Measurements from ENCODE around the gene SNRPB2. TPM values are rescaled to one million over a fixed set of nuclear protein-coding genes. Genes with fewer than 3 reads are reported as not detected.

The SNRPB2 gene
- total RNA-seq, 1 experiment from 2014 or later = 93.2 TPM

GRCh38 chr20:16777126-16777525 is 47.3 kb downstream of the SNRPB2 start:
- H3K4me1 Mint-ChIP-seq (ENCODE audit: low read depth, unreplicated experiment) = no peaks in the 10 kb centered on the region
- no peaks in the 10 kb centered on the region for H3K9me3 Mint-ChIP-seq (ENCODE audit: unreplicated experiment)
- H3K27ac Mint-ChIP-seq (ENCODE audit: unreplicated experiment) = no peak overlapping the region
- peaks cover 10% of the 10 kb centered on the region for H3K27me3 Mint-ChIP-seq (ENCODE audit: insufficient read depth, unreplicated experiment)
- Histone ChIP-seq H3K4me1 (no peaks in the 10 kb centered on the region), H3K27me3 (replicated peaks; ENCODE audit: control insufficient read depth, insufficient read depth, low read length) (no peaks in the 10 kb centered on the region; the same call in 1 of the 2 replicates), H3K36me3 (ENCODE audit: control insufficient read depth, insufficient read depth, low read length) (no peaks in the 10 kb centered on the region), H3K9me3 (peaks cover 4% of the 10 kb centered on the region; the same call in 1 of the 2 replicates), H3K4me3 (ENCODE audit: low read depth, low read length) (no peak overlapping the region)
- POLR2A ChIA-PET = no interaction called here
- CTCF ChIA-PET = no interaction called here
- H3K4me3 Mint-ChIP-seq (ENCODE audit: unreplicated experiment) = no peak overlapping the region
- TF ChIP-seq CTCF (IDR thresholded peaks at IDR 0.05; ENCODE audit: insufficient read depth in 1 of 2, low read depth in 1 of 2, low read length in 1 of 2, severe bottlenecking in 1 of 2, unreplicated experiment in 1 of 2) = no peak
- BruUV-seq (replicated peaks) = no TSS peak
- no peaks in the 10 kb centered on the region for H3K36me3 Mint-ChIP-seq (ENCODE audit: insufficient read depth, unreplicated experiment)
- intact Hi-C loops (cut with micrococcal nuclease; ENCODE audit: unreplicated experiment) = no loop called here
- DNase-seq = no peak

GRCh38 chr20:16778159-16778558 is 48.3 kb downstream of the SNRPB2 start:
- H3K27me3 Mint-ChIP-seq (ENCODE audit: insufficient read depth, unreplicated experiment) = peaks cover 15% of the 10 kb centered on the region
- BruUV-seq (replicated peaks) = no TSS peak
- no peaks in the 10 kb centered on the region for H3K36me3 Mint-ChIP-seq (ENCODE audit: insufficient read depth, unreplicated experiment)
- no peak for DNase-seq
- intact Hi-C loops (cut with micrococcal nuclease; ENCODE audit: unreplicated experiment) = no loop called here
- no peak overlapping the region for H3K27ac Mint-ChIP-seq (ENCODE audit: unreplicated experiment)
- no peaks in the 10 kb centered on the region for H3K4me1 Mint-ChIP-seq (ENCODE audit: low read depth, unreplicated experiment)
- peaks cover 4% of the 10 kb centered on the region; the same call in 1 of the 2 replicates for H3K9me3 ChIP-seq
- ChIA-PET POLR2A (no interaction called here), CTCF (no interaction called here)
- H3K36me3 ChIP-seq (ENCODE audit: control insufficient read depth, insufficient read depth, low read length) = no peaks in the 10 kb centered on the region
- H3K9me3 Mint-ChIP-seq (ENCODE audit: unreplicated experiment) = no peaks in the 10 kb centered on the region
- H3K4me3 Mint-ChIP-seq (ENCODE audit: unreplicated experiment) = no peak overlapping the region
- no peaks in the 10 kb centered on the region for H3K4me1 ChIP-seq
- TF ChIP-seq CTCF (IDR thresholded peaks at IDR 0.05; ENCODE audit: insufficient read depth in 1 of 2, low read depth in 1 of 2, low read length in 1 of 2, severe bottlenecking in 1 of 2, unreplicated experiment in 1 of 2) = no peak
- no peak overlapping the region for H3K4me3 ChIP-seq (ENCODE audit: low read depth, low read length)
- no peaks in the 10 kb centered on the region; the same call in 1 of the 2 replicates for H3K27me3 ChIP-seq (replicated peaks; ENCODE audit: control insufficient read depth, insufficient read depth, low read length)

GRCh38 chr20:16781496-16781895 is 51.7 kb downstream of the SNRPB2 start:
- ChIA-PET CTCF (no interaction called here), POLR2A (no interaction called here)
- no peak for DNase-seq
- intact Hi-C loops (cut with micrococcal nuclease; ENCODE audit: unreplicated experiment) = no loop called here
- no peak overlapping the region for H3K4me3 Mint-ChIP-seq (ENCODE audit: unreplicated experiment)
- H3K36me3 ChIP-seq (ENCODE audit: control insufficient read depth, insufficient read depth, low read length) = no peaks in the 10 kb centered on the region
- peaks cover 21% of the 10 kb centered on the region for H3K27me3 Mint-ChIP-seq (ENCODE audit: insufficient read depth, unreplicated experiment)
- no peak overlapping the region for H3K4me3 ChIP-seq (ENCODE audit: low read depth, low read length)
- H3K36me3 Mint-ChIP-seq (ENCODE audit: insufficient read depth, unreplicated experiment) = no peaks in the 10 kb centered on the region
- TF ChIP-seq CTCF (IDR thresholded peaks at IDR 0.05; ENCODE audit: insufficient read depth in 1 of 2, low read depth in 1 of 2, low read length in 1 of 2, severe bottlenecking in 1 of 2, unreplicated experiment in 1 of 2) = no peak
- H3K27ac Mint-ChIP-seq (ENCODE audit: unreplicated experiment) = no peak overlapping the region
- BruUV-seq (replicated peaks) = no TSS peak
- no peaks in the 10 kb centered on the region for H3K27me3 ChIP-seq (replicated peaks; ENCODE audit: control insufficient read depth, insufficient read depth, low read length)
- H3K9me3 Mint-ChIP-seq (ENCODE audit: unreplicated experiment) = no peaks in the 10 kb centered on the region
- H3K4me1 Mint-ChIP-seq (ENCODE audit: low read depth, unreplicated experiment) = no peaks in the 10 kb centered on the region
- no peaks in the 10 kb centered on the region for H3K4me1 ChIP-seq
- H3K9me3 ChIP-seq = peaks cover 4% of the 10 kb centered on the region; the same call in 1 of the 2 replicates
